Fibroblast of mammary gland (primary cell): ENCODE results near the gene KIF26B.

Experiments
- DNase-seq: peaks from one replicate; pipeline ENCODE4 v3.0.0-alpha.2; 2010; ENCODE audit warnings: low read depth
- H3K4me3 ChIP-seq: 2 replicates; pipeline ENCODE4 v1.5.1; 2011; ENCODE audit warnings: low read depth, mild to moderate bottlenecking, low read length, moderate library complexity; ENCODE audit not compliant: control insufficient read depth
- CTCF ChIP-seq: conservative IDR thresholded peaks from 2 replicates; pipeline ENCODE4 v1.5.1; 2011; ENCODE audit warnings: low read depth, low read length, inconsistent platforms; ENCODE audit not compliant: control insufficient read depth, insufficient read depth

Gene KIF26B

GRCh38 chr1:245180496-245181157 lies 25.8 kb downstream of the KIF26B start:
- no peak overlapping the region for H3K4me3 ChIP-seq
- DNase-seq: no peak
- no peak for TF ChIP-seq CTCF

- H3K4me3 ChIP-seq: no peak overlapping the region
- no peak for DNase-seq
- TF ChIP-seq CTCF: no peak
Observed at GRCh38 chr1:245181158-245181517, 26.4 kb downstream of the KIF26B start.

- DNase-seq: no peak
- TF ChIP-seq CTCF: no peak
- H3K4me3 ChIP-seq: no peak overlapping the region
Observed at GRCh38 chr1:245182028-245182427, 27.2 kb downstream of the KIF26B start.

GRCh38 chr1:245183429-245183828 lies 28.6 kb downstream of the KIF26B start:
- DNase-seq: peak; percentile 17
- no peak overlapping the region for H3K4me3 ChIP-seq
- TF ChIP-seq CTCF: no peak

- no peak overlapping the region for H3K4me3 ChIP-seq
- TF ChIP-seq CTCF: no peak
- DNase-seq: no peak
Observed at GRCh38 chr1:245184779-245185178, 30.0 kb downstream of the KIF26B start.

GRCh38 chr1:245188403-245188802 lies 33.6 kb downstream of the KIF26B start:
- DNase-seq: no peak
- H3K4me3 ChIP-seq: no peak overlapping the region

More at GRCh38 chr1:245188403-245188802, 33.6 kb downstream of the KIF26B start:
- no peak for TF ChIP-seq CTCF
